Measurements from ENCODE around the gene ALG5.

The ALG5 gene

DNA sequence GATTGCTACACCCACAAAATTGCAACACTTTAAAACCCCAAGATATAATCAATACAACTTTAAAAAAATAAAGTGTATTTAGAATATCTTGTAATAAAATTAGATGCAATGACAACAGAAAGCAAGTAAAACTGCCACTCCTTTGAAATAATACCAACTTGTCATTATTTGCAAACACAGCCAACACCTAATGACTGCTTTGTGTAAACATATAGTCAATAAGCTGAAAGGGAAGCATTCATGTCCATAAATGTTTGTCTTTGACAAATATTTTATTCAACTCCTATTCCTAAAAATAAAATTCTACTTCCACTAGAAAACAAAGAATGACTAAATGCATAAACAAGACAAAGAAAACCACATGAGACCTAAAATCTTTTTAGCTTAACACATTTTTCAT lies 85.7 kb downstream of the ALG5 start:
- DNase-seq: no peak

DNA sequence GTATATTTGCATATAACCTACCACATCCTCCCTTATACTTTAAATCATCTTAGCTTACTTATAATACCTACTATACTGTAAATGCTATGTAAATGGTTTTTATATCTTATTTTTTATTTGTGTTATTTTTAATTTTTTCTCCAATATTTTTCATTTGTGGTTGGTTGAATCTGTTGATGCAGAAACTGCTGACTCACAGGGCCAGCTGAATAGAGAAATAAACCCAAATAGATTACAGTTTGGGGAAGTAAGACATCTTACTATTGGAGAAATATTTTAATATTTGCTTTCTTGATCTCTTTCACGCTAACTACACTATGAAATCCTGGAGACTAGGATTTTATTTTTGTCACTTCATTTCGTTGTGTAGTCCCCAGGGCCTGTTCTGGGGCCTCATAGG lies 86.2 kb downstream of the ALG5 start:
- DNase-seq: no peak

DNA sequence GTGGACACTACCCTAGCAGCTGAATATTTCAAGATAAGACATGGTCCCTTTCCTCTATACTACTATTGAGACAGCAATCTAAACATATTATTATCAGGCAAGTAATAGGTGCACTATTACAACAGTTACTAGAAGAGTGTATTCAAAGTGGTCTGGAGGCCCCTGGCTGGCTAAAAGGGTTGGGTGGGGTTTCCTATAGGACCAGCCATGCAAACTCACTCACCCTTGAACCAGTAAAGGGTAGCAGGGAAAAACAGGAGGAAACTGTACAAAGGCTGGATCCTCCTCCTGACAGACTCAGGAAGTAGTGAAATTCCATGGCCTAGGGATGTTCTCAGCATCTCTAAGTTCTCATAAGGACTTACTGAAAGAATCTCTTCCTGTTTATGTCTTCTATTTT lies 86.8 kb downstream of the ALG5 start:
- DNase-seq: no peak

DNA sequence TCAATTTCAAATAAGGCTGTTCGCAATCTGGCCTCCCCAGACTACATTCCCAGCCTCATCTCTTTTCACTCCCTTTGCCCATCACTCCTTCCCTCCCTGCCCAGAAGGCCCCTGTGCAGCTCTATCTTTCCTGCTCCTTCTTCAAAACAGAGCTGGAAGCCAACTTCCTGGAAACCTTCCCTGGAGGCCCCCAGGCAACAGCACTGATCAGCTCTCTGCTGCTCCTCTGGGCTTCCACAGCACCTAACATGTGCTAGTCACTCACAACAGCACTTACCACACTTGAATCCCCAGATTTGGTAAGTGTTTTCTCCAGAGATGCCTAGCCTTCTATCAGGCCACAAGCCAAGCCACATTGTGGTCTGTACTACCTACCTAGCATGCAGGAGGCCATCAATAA lies 88.6 kb downstream of the ALG5 start:
- no peak for DNase-seq

- DNase-seq: no peak
Measured at GRCh38 chr13:36907821-36908220, 91.3 kb downstream of the ALG5 start.

GRCh38 chr13:36907266-36907665 lies 91.9 kb downstream of the ALG5 start:
- no peak for DNase-seq

DNA sequence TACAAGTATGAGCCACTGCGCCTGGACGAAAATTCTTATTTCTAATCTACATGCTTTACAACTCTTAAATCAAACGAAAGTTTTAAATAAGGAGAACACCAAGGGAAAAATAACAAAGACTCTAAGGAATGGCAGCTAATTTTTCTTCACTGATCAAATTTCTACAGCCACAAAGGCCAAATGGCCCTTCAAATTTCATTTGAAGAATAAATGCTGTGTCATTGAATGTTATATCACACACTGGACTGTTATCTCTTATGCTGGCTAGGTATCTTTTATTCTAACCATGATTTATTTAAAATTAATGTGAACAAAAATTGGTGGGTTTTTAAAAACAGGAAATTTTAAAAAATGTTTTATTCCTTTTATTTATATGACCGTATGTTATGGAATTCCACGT lies 93.2 kb downstream of the ALG5 start:
- no peak for DNase-seq

GRCh38 chr13:36903925-36904595 lies 95.1 kb downstream of the ALG5 start:
- DNase-seq: no peak
